ENCODE data around the gene RPH3AL.
"Not testable (repeated sequence)": the region's sequence is repeated elsewhere in the genome, so short reads cannot be mapped to it uniquely, and the experiment has no call there.

The RPH3AL gene

GRCh38 chr17:214881-215331 lies 137.7 kb downstream of the RPH3AL start:
- H3K4me1 ChIP-seq (ENCODE audit: control insufficient read depth, insufficient read depth, low read length, poor library complexity, severe bottlenecking), result no peaks in the 10 kb centered on the region
- H3K27me3 ChIP-seq (replicated peaks; ENCODE audit: control insufficient read depth, insufficient read depth, low read length, poor library complexity, severe bottlenecking), result no peaks in the 10 kb centered on the region
- no peaks in the 10 kb centered on the region for H3K9me3 ChIP-seq (ENCODE audit: control insufficient read depth, low read length)
- DNase-seq, result no peak
- no peak overlapping the region for H3K4me3 ChIP-seq (ENCODE audit: insufficient read depth, low read depth, low read length, poor library complexity, severe bottlenecking)
- no peaks in the 10 kb centered on the region for H3K36me3 ChIP-seq (ENCODE audit: control insufficient read depth, insufficient read depth, low read length)
- no peak overlapping the region for H3K27ac ChIP-seq (ENCODE audit: insufficient read depth, low read length, poor library complexity, severe bottlenecking)

DNA sequence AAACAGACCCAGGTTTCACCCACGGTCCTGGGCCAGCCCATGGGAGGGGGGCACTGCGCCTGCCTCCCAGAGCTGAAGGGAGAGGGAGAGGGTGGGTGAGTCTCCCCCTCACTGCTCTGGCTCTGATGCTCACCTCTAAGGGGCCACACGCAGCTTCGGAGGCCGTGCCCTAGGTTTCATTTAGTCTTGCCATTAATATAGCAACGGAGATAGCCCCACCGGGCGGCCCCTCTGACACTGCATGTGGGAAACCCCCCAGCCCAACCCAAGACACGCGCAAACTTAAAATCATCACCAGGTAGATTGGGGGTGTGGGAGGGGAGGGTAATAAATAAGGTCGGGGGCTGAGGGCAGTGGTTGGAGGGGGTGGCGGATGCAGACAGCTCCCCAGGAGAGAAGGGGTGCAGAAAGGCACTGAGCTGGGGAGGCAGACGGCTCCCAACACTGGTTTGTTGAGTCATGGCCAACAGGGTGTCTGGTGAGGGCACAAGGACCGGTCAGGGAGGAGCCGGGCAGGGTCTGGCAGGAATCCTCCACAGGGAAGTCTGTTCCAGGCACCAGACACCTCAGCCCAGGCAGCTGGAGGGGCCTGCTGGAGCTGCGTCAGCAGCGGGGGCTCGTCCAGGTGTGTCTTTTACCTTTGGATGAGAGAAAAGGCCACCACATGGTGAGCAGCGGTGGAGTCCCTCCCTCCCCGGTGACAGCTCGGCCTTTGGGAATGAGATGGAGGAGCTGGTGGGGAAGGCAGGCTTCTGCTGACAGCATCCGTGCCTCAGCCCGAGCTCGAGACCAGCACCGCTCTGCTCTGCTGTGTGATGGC lies 139.1 kb downstream of the RPH3AL start:
- H3K4me1 ChIP-seq (ENCODE audit: control insufficient read depth, insufficient read depth, low read length, poor library complexity, severe bottlenecking), result no peaks in the 10 kb centered on the region
- H3K4me3 ChIP-seq (ENCODE audit: insufficient read depth, low read depth, low read length, poor library complexity, severe bottlenecking), result no peak overlapping the region
- DNase-seq, result no peak
- no peaks in the 10 kb centered on the region for H3K36me3 ChIP-seq (ENCODE audit: control insufficient read depth, insufficient read depth, low read length)
- H3K27me3 ChIP-seq (replicated peaks; ENCODE audit: control insufficient read depth, insufficient read depth, low read length, poor library complexity, severe bottlenecking), result no peaks in the 10 kb centered on the region
- no peak overlapping the region for H3K27ac ChIP-seq (ENCODE audit: insufficient read depth, low read length, poor library complexity, severe bottlenecking)
- H3K9me3 ChIP-seq (ENCODE audit: control insufficient read depth, low read length), result no peaks in the 10 kb centered on the region

DNA sequence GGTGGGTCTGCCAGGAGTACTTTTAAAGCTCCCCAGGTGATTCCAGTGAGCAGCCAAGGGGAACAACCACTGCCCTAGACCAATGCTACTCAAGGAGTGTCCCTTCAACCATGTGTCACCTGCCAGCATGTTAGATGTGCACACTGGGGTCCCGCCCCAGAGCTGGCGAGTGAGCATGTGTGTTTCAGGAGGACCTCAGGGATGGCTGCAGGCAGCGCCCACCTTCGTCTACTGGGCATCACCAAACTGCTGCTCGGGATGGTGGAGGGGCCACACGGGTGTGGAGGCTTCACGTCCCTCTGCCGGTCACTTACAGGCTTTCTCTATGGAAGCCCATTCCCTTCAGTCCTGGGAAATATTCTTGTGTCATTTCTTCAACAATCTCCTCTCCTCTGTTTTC lies 142.2 kb downstream of the RPH3AL start:
- Histone ChIP-seq H3K4me3 (ENCODE audit: insufficient read depth, low read depth, low read length, poor library complexity, severe bottlenecking) (no peak overlapping the region), H3K36me3 (ENCODE audit: control insufficient read depth, insufficient read depth, low read length) (no peaks in the 10 kb centered on the region), H3K4me1 (ENCODE audit: control insufficient read depth, insufficient read depth, low read length, poor library complexity, severe bottlenecking) (no peaks in the 10 kb centered on the region), H3K27me3 (replicated peaks; ENCODE audit: control insufficient read depth, insufficient read depth, low read length, poor library complexity, severe bottlenecking) (no peaks in the 10 kb centered on the region), H3K27ac (ENCODE audit: insufficient read depth, low read length, poor library complexity, severe bottlenecking) (no peak overlapping the region), H3K9me3 (ENCODE audit: control insufficient read depth, low read length) (no peaks in the 10 kb centered on the region)
- DNase-seq, result no peak

- H3K4me3 ChIP-seq (ENCODE audit: insufficient read depth, low read depth, low read length, poor library complexity, severe bottlenecking), result no peak overlapping the region
- H3K36me3 ChIP-seq (ENCODE audit: control insufficient read depth, insufficient read depth, low read length), result no peaks in the 10 kb centered on the region
- DNase-seq, result no peak
- no peaks in the 10 kb centered on the region for H3K27me3 ChIP-seq (replicated peaks; ENCODE audit: control insufficient read depth, insufficient read depth, low read length, poor library complexity, severe bottlenecking)
- no peak overlapping the region for H3K27ac ChIP-seq (ENCODE audit: insufficient read depth, low read length, poor library complexity, severe bottlenecking)
- H3K4me1 ChIP-seq (ENCODE audit: control insufficient read depth, insufficient read depth, low read length, poor library complexity, severe bottlenecking), result no peaks in the 10 kb centered on the region
- no peaks in the 10 kb centered on the region for H3K9me3 ChIP-seq (ENCODE audit: control insufficient read depth, low read length)
Observed at GRCh38 chr17:208429-208828, 144.2 kb downstream of the RPH3AL start.

- Histone ChIP-seq H3K36me3 (ENCODE audit: control insufficient read depth, insufficient read depth, low read length) (no peaks in the 10 kb centered on the region), H3K27ac (ENCODE audit: insufficient read depth, low read length, poor library complexity, severe bottlenecking) (no peak overlapping the region), H3K27me3 (replicated peaks; ENCODE audit: control insufficient read depth, insufficient read depth, low read length, poor library complexity, severe bottlenecking) (no peaks in the 10 kb centered on the region), H3K4me1 (ENCODE audit: control insufficient read depth, insufficient read depth, low read length, poor library complexity, severe bottlenecking) (no peaks in the 10 kb centered on the region), H3K9me3 (ENCODE audit: control insufficient read depth, low read length) (no peaks in the 10 kb centered on the region), H3K4me3 (ENCODE audit: insufficient read depth, low read depth, low read length, poor library complexity, severe bottlenecking) (no peak overlapping the region)
- DNase-seq, result no peak
Observed at GRCh38 chr17:207775-208174, 144.8 kb downstream of the RPH3AL start.

DNA sequence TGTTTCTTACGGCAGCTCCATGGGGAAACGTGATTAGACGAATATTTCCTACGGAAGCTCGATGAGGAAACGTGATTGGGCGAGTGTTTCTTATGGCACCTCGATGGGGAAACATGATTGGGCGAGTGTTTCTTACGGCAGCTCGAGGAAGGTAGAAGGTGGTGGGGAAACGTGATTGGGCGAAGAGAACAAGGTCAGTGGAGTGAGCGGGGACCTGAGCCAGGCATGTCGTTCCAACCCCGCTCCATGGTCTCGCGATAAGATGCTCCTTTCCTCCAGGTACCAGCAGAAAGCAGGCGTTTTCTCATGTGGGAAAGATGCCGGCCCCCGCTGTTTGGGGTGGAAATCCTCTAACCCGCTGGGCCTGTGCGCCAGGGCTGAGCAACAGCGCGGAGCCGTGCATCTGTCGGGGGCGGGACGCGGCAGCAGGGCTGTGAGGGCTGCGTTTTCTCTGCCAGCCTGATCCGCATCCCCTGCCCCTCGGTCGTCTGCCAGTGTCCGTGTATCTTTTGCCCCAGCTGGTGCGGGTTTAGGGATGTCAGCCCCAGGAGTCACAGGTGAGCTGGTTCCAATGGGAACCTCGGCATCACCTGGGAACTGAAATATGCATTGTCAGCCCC lies 145.6 kb downstream of the RPH3AL start:
- H3K9me3 ChIP-seq (ENCODE audit: control insufficient read depth, low read length), result no peaks in the 10 kb centered on the region
- H3K4me1 ChIP-seq (ENCODE audit: control insufficient read depth, insufficient read depth, low read length, poor library complexity, severe bottlenecking), result no peaks in the 10 kb centered on the region
- no peaks in the 10 kb centered on the region for H3K36me3 ChIP-seq (ENCODE audit: control insufficient read depth, insufficient read depth, low read length)
- H3K27me3 ChIP-seq (replicated peaks; ENCODE audit: control insufficient read depth, insufficient read depth, low read length, poor library complexity, severe bottlenecking), result no peaks in the 10 kb centered on the region
- no peak for DNase-seq
- H3K4me3 ChIP-seq (ENCODE audit: insufficient read depth, low read depth, low read length, poor library complexity, severe bottlenecking), result no peak overlapping the region
- no peak overlapping the region for H3K27ac ChIP-seq (ENCODE audit: insufficient read depth, low read length, poor library complexity, severe bottlenecking)

- H3K36me3 ChIP-seq (ENCODE audit: control insufficient read depth, insufficient read depth, low read length); H3K4me3 ChIP-seq (ENCODE audit: insufficient read depth, low read depth, low read length, poor library complexity, severe bottlenecking); H3K4me1 ChIP-seq (ENCODE audit: control insufficient read depth, insufficient read depth, low read length, poor library complexity, severe bottlenecking); H3K27me3 ChIP-seq (replicated peaks; ENCODE audit: control insufficient read depth, insufficient read depth, low read length, poor library complexity, severe bottlenecking); H3K27ac ChIP-seq (ENCODE audit: insufficient read depth, low read length, poor library complexity, severe bottlenecking); DNase-seq; H3K9me3 ChIP-seq (ENCODE audit: control insufficient read depth, low read length): not testable (repeated sequence)
Observed at GRCh38 chr17:206484-206883, 146.1 kb downstream of the RPH3AL start.

- no peak for DNase-seq
- H3K27me3 ChIP-seq (replicated peaks; ENCODE audit: control insufficient read depth, insufficient read depth, low read length, poor library complexity, severe bottlenecking), result no peaks in the 10 kb centered on the region
- no peak overlapping the region for H3K27ac ChIP-seq (ENCODE audit: insufficient read depth, low read length, poor library complexity, severe bottlenecking)
- H3K4me1 ChIP-seq (ENCODE audit: control insufficient read depth, insufficient read depth, low read length, poor library complexity, severe bottlenecking), result no peaks in the 10 kb centered on the region
- no peaks in the 10 kb centered on the region for H3K36me3 ChIP-seq (ENCODE audit: control insufficient read depth, insufficient read depth, low read length)
- H3K9me3 ChIP-seq (ENCODE audit: control insufficient read depth, low read length), result no peaks in the 10 kb centered on the region
- no peak overlapping the region for H3K4me3 ChIP-seq (ENCODE audit: insufficient read depth, low read depth, low read length, poor library complexity, severe bottlenecking)
Observed at GRCh38 chr17:205817-206216, 146.8 kb downstream of the RPH3AL start.

- Histone ChIP-seq H3K4me3 (ENCODE audit: insufficient read depth, low read depth, low read length, poor library complexity, severe bottlenecking) (no peak overlapping the region), H3K4me1 (ENCODE audit: control insufficient read depth, insufficient read depth, low read length, poor library complexity, severe bottlenecking) (no peaks in the 10 kb centered on the region), H3K27me3 (replicated peaks; ENCODE audit: control insufficient read depth, insufficient read depth, low read length, poor library complexity, severe bottlenecking) (no peaks in the 10 kb centered on the region), H3K9me3 (ENCODE audit: control insufficient read depth, low read length) (no peaks in the 10 kb centered on the region), H3K27ac (ENCODE audit: insufficient read depth, low read length, poor library complexity, severe bottlenecking) (no peak overlapping the region), H3K36me3 (ENCODE audit: control insufficient read depth, insufficient read depth, low read length) (no peaks in the 10 kb centered on the region)
- no peak for DNase-seq
Observed at GRCh38 chr17:205148-205669, 147.4 kb downstream of the RPH3AL start.

- Histone ChIP-seq H3K9me3 (ENCODE audit: control insufficient read depth, low read length) (no peaks in the 10 kb centered on the region), H3K27ac (ENCODE audit: insufficient read depth, low read length, poor library complexity, severe bottlenecking) (no peak overlapping the region), H3K4me3 (ENCODE audit: insufficient read depth, low read depth, low read length, poor library complexity, severe bottlenecking) (no peak overlapping the region), H3K27me3 (replicated peaks; ENCODE audit: control insufficient read depth, insufficient read depth, low read length, poor library complexity, severe bottlenecking) (no peaks in the 10 kb centered on the region), H3K4me1 (ENCODE audit: control insufficient read depth, insufficient read depth, low read length, poor library complexity, severe bottlenecking) (no peaks in the 10 kb centered on the region), H3K36me3 (ENCODE audit: control insufficient read depth, insufficient read depth, low read length) (no peaks in the 10 kb centered on the region)
- no peak for DNase-seq
Observed at GRCh38 chr17:204427-205147, 148.0 kb downstream of the RPH3AL start.
